HL-60 (cell line): Measurements from ENCODE around the gene RTP1.
"Not testable (repeated sequence)": the region's sequence is repeated elsewhere in the genome, so short reads cannot be mapped to it uniquely, and the experiment has no call there.

Experiments
- DNase-seq, 2 experiments: peaks; one replicate each; pipeline ENCODE4 v3.0.0-alpha.2; 2010 to 2020; ENCODE audit warnings: low read depth in 1 of 2, low spot score in 1 of 2
- H3K27ac ChIP-seq: fragments of 250-450 bp; sonication (Bioruptor Pico); replicated peaks from 2 replicates; pipeline ENCODE4 v1.5.1; 2020; ENCODE audit warnings: mild to moderate bottlenecking, moderate library complexity
- H3K27me3 ChIP-seq: fragments of 250-450 bp; sonication (Bioruptor Pico); 2 replicates; pipeline ENCODE4 v1.5.1; 2021; ENCODE audit warnings: mild to moderate bottlenecking, moderate library complexity; ENCODE audit not compliant: insufficient read depth, poor library complexity, severe bottlenecking
- H3K4me3 ChIP-seq: replicated peaks from 2 replicates; pipeline ENCODE4 v1.5.1; 2011; ENCODE audit warnings: mild to moderate bottlenecking, control low read depth, low read length; ENCODE audit not compliant: insufficient read depth
- GABPA ChIP-seq: IDR thresholded peaks from 2 replicates; pipeline ENCODE4 v1.6.1; 2012; ENCODE audit warnings: low read depth
- POLR2AphosphoS5 ChIP-seq: IDR thresholded peaks from 2 replicates; pipeline ENCODE4 v1.6.1; 2012; ENCODE audit warnings: low read depth
- SPI1 ChIP-seq: IDR thresholded peaks from 2 replicates; pipeline ENCODE4 v1.6.1; 2012; ENCODE audit warnings: low read depth, mild to moderate bottlenecking, borderline replicate concordance
- TF ChIP-seq, protein P1 (sequence below): IDR thresholded peaks from one replicate; pipeline ENCODE4 v1.5.1; 2011; ENCODE audit warnings: low read length, control low read depth, inconsistent platforms; ENCODE audit not compliant: insufficient read depth
- TF ChIP-seq, protein P2 (sequence below): IDR thresholded peaks from 2 replicates; pipeline ENCODE4 v1.6.1; 2012; ENCODE audit warnings: low read depth; ENCODE audit not compliant: insufficient replicate concordance

RTP1 gene

DNA sequence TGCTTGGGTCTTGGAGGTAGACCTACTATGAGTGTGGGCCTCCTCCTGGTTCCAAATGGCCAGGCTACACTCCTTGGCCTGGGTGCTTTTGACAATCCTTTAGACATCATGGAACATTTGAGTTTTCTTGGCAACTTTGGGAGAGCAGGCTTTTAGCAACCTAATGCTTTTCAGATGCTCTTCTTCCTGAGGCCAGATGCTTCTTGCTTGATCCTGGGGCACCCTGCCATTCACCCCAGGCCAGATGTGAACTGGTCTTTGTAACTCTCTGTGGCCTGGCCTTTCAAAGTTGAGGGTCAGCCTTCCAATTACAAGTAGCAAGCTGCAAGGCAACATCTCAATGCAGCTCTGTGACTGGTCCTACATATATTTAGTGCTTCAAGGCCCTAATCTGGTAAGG, 40.5 kb downstream of the RTP1 start:
- H3K27ac ChIP-seq, result no peak overlapping the region
- H3K27me3 ChIP-seq, result no peaks in the 10 kb centered on the region
- DNase-seq, result no peak
- TF ChIP-seq, protein P1, sequence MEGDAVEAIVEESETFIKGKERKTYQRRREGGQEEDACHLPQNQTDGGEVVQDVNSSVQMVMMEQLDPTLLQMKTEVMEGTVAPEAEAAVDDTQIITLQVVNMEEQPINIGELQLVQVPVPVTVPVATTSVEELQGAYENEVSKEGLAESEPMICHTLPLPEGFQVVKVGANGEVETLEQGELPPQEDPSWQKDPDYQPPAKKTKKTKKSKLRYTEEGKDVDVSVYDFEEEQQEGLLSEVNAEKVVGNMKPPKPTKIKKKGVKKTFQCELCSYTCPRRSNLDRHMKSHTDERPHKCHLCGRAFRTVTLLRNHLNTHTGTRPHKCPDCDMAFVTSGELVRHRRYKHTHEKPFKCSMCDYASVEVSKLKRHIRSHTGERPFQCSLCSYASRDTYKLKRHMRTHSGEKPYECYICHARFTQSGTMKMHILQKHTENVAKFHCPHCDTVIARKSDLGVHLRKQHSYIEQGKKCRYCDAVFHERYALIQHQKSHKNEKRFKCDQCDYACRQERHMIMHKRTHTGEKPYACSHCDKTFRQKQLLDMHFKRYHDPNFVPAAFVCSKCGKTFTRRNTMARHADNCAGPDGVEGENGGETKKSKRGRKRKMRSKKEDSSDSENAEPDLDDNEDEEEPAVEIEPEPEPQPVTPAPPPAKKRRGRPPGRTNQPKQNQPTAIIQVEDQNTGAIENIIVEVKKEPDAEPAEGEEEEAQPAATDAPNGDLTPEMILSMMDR, result no peak
- TF ChIP-seq GABPA, result no peak
- TF ChIP-seq, protein P2, sequence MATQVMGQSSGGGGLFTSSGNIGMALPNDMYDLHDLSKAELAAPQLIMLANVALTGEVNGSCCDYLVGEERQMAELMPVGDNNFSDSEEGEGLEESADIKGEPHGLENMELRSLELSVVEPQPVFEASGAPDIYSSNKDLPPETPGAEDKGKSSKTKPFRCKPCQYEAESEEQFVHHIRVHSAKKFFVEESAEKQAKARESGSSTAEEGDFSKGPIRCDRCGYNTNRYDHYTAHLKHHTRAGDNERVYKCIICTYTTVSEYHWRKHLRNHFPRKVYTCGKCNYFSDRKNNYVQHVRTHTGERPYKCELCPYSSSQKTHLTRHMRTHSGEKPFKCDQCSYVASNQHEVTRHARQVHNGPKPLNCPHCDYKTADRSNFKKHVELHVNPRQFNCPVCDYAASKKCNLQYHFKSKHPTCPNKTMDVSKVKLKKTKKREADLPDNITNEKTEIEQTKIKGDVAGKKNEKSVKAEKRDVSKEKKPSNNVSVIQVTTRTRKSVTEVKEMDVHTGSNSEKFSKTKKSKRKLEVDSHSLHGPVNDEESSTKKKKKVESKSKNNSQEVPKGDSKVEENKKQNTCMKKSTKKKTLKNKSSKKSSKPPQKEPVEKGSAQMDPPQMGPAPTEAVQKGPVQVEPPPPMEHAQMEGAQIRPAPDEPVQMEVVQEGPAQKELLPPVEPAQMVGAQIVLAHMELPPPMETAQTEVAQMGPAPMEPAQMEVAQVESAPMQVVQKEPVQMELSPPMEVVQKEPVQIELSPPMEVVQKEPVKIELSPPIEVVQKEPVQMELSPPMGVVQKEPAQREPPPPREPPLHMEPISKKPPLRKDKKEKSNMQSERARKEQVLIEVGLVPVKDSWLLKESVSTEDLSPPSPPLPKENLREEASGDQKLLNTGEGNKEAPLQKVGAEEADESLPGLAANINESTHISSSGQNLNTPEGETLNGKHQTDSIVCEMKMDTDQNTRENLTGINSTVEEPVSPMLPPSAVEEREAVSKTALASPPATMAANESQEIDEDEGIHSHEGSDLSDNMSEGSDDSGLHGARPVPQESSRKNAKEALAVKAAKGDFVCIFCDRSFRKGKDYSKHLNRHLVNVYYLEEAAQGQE, result no peak
- no peak for TF ChIP-seq POLR2AphosphoS5
- no peak for TF ChIP-seq SPI1
- no peak overlapping the region for H3K4me3 ChIP-seq

DNA sequence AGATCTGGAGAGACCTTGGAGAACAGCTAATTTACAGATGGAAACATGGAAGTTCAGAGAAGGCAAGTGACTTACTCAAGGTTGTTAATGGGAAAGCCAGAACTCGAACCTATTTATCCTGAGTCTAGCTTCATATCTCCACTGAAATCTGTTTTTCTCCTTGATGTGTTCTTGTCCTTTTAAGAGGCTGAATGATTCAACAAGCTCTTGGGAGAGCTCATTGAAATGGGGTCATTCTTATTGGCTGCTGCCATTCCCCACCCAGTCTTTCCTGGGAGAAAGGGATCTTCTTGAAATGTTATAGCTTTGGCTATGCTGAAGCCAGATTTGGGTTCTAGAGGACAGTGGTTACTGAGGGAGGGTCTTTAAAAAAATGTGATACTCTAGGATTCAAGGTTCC, 41.0 kb downstream of the RTP1 start:
- Histone ChIP-seq H3K27ac (no peak overlapping the region), H3K27me3 (no peaks in the 10 kb centered on the region), H3K4me3 (no peak overlapping the region)
- TF ChIP-seq GABPA (no peak), POLR2AphosphoS5 (no peak)
- TF ChIP-seq, protein P1, result no peak
- DNase-seq, result no peak

DNA sequence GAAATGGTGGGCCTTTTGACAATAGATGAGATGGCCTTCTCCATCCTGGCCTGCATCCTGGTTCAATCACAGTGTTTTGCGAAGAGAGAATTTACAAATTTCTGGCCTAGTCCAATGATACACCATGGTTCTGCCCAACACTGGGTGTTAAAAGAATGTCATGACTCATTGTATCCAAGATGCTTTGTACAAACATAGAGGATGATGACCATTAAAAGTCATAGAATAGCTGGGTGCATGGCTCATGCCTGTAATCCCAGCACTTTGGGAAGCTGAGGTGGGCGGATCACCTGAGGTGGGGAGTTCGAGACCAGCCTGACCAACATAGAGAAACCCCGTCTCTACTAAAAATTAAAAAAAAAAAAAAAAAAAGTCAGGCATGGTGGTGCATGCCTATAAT, 41.5 kb downstream of the RTP1 start:
- H3K27ac ChIP-seq, result not testable (repeated sequence)

DNA sequence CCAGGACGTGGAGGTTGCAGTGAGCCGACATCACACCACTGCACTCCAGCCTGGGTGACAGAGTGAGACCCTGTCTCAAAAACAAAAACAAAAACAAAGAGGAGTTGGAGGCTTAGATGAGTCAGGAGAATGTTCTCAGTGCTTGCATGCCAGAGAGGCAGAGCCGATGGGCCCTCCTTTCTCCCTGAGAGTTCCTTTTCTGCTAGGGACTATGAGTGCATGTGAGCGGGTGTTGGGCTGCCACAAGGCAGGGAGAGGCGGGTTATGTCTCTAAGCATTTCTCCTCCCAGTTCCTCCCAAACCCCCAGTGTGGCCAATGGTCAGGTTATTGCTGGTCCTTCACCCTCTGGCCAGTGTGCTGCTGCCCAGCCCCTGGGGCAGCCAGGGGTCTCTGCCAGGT, 45.1 kb downstream of the RTP1 start:
- no peak for DNase-seq
- Histone ChIP-seq H3K4me3 (no peak overlapping the region), H3K27ac (no peak overlapping the region), H3K27me3 (no peaks in the 10 kb centered on the region)
- TF ChIP-seq GABPA, result no peak
- no peak for TF ChIP-seq SPI1
- no peak for TF ChIP-seq POLR2AphosphoS5
- TF ChIP-seq, protein P1, result no peak
- TF ChIP-seq, protein P2, result no peak

More for the DNA sequence above, 41.5 kb downstream of the RTP1 start:
- H3K4me3 ChIP-seq, H3K27me3 ChIP-seq, DNase-seq: not testable (repeated sequence)
